ENCODE measurements around the gene ZNF394.

- TF ChIP-seq CTCF (IDR thresholded peaks at IDR 0.05 in 2 of 3, conservative IDR thresholded peaks at IDR 0.05 in 1 of 3; ENCODE audit: borderline replicate concordance in 1 of 3, insufficient read depth in 1 of 3, low read depth in 2 of 3, low read length in 2 of 3) (no peak), POLR2A (IDR thresholded peaks at IDR 0.05; ENCODE audit: borderline replicate concordance, extremely low read depth, insufficient read depth, insufficient read length) (no peak), SIN3A (IDR thresholded peaks at IDR 0.05; ENCODE audit: low read depth) (no peak), POLR2AphosphoS5 (IDR thresholded peaks at IDR 0.05; ENCODE audit: low read depth, low read length) (no peak), REST (IDR thresholded peaks at IDR 0.05; ENCODE audit: low read depth) (no peak), MAX (IDR thresholded peaks at IDR 0.05) (no peak), EZH2 (IDR thresholded peaks at IDR 0.05) (no peak), SP1 (IDR thresholded peaks at IDR 0.05; ENCODE audit: low read depth) (no peak), ZNF274 (IDR thresholded peaks at IDR 0.05; ENCODE audit: low read depth, low read length) (no peak), CEBPB (IDR thresholded peaks at IDR 0.05; ENCODE audit: low read depth) (no peak), SRF (IDR thresholded peaks at IDR 0.05; ENCODE audit: low read depth) (no peak), TCF7L2 (IDR thresholded peaks at IDR 0.05; ENCODE audit: borderline replicate concordance, extremely low read depth, insufficient read depth, insufficient read length) (no peak)
These were observed 2.1 kb downstream of the ZNF394 start for GRCh38 chr7:99497766-99498545.

Measured in HCT116 (cell line).